Astrocyte of the hippocampus (primary cell): Measurements from ENCODE around the gene ZNF860.
"Not testable (repeated sequence)": the region's sequence is repeated elsewhere in the genome, so short reads cannot be mapped to it uniquely, and the experiment has no call there.

Source experiments
- DNase-seq: peaks from one replicate; pipeline ENCODE4 v3.0.0; 2011; ENCODE audit warnings: low read depth, low spot score

The ZNF860 gene

DNA sequence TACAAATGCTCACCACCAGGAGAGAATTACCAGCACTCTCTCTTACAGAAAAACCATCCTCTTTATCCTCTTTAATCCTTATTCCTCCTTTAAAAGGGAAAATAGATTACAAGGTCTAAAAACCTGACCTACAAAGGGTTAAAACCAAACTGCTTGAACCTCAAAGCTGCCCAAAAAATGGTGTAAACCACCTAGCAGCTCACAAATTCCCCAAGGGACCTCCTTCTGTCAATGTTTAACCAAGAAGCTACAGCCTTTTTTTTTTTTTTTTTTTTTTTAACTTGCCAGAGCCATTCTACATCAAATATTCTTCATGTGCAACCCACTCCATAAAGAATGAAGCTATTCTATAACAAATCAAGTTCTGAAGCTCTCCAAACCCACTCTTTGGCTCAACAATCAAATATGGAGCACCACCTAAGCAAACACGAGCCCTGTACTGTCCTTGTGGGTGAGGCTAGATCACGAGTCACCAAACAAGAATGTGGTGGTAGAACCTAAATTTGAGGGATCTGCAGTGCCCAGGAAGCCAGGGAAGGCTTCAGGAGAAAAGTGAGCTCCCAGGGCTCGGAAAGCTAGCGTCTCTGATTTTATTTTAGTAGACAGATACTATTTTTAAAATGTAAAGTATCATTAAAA, 20.6 kb upstream of the ZNF860 start:
- DNase-seq: peak; percentile 63

- DNase-seq: no peak
Measured at GRCh38 chr3:31962801-31963205, 18.7 kb upstream of the ZNF860 start.

DNA sequence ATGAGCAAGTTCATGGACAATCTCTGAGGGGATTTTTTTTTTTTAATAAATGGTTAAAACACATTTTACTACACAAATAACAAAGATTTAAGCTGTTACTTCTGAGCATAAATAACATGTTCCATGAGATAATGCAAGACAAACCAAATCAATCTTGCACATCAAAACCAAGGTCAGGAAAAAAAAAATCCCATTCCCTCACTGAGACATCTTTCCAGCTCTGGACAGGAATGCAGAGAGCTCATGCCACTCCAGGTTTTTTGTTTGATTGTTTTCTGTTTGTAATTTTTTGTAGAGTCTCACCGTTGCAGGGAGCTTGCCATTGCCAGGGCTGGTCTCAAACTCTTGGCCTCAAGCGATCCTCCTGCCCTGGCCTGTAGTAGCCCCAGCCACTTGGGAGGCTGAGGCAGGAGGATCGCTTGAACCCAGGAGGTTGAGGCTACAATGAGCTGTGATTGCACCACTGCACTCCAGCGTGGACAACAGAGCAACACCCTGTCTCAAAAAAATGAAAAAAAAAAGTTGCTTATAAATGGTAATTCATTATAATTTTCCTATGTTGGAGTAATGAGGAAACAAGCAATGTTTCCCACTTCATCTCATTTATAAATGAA, 14.5 kb upstream of the ZNF860 start:
- no peak for DNase-seq

DNA sequence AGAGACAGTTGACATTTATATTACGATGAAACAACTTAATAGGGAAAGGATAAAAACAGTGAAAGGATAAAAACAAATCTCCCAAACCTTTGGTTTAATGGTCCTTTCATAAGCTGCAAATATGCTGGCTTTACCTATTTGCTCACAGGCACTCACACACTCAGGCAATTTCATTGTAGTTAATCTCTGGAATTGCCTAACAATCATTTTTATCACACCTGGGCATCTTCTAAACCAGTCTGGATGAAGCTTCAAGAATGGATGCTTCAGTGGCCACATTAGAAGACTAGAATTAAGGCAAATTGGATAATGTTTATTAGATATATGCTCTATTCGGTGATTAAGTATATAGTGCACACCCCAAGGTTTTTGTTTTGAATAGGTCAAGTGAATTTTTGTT, 14.0 kb upstream of the ZNF860 start:
- no peak for DNase-seq

DNA sequence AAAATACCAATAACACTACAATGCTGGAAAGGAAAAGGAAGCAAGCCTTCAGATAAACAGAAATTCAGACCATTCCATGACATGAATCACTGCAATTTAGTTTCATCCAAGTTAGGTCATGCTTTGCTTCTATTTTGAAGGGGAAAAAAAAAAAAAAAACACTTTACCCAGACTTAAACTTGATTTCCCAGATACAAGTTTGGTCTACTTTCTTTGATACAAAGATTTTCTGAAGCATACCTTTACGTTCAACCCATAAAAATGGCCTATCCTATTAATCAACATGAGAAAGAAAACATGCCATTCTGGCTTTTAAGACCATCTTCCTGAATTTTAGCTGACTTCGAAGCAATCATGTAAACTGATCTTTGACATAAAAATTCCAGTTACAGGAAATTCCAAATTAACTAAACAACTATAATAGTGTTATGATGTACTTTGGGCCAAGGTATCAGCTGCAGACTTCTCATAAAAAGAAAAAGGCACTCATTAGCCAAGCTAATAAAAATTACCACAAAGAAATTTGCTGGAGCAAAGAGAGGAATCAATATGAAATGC, 13.1 kb upstream of the ZNF860 start:
- DNase-seq: peak; percentile 70

DNA sequence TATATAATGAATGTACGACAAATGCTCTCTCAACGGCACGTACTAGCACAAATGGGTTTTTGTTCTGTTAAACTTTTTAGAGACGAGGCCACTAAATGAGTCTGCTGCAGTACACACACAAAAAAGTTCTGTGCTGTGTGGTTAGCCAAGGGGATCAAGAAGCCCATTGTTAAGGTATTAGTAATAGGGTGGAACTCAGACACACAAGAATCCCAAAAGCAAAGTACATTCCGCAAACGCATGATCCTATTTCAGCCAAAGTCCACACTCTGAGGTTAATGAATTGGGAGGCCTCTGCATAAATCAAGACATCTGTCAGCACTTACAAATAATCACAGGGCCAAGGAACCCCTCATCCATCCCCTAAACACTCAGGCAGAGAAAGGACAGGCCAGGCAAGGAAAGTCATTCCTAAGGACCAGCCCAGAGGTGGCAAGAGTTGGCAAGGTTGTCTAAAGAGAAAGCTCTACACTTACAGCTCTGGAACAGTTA, 12.6 kb upstream of the ZNF860 start:
- peak; percentile 96 for DNase-seq

DNA sequence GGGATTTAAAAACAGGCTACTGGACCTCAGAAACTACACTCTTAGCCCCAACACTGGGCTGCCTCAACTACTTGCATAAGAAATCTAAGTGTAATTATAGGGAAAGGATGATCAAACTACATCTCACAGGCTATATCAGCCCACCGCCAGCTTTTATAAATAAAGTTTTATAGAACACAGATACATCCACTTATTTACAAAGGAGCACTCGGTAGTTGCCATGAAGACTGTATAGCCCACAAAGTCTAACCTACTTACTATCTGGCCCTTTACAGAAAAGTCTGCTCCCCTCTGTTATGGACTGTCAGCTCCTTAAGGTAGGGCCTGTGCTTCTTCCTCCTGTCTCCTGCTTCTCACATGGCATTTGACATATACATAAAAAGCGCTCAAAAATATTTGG, 9.9 kb upstream of the ZNF860 start:
- no peak for DNase-seq

GRCh38 chr3:31973081-31973480, 8.5 kb upstream of the ZNF860 start:
- no peak for DNase-seq

DNA sequence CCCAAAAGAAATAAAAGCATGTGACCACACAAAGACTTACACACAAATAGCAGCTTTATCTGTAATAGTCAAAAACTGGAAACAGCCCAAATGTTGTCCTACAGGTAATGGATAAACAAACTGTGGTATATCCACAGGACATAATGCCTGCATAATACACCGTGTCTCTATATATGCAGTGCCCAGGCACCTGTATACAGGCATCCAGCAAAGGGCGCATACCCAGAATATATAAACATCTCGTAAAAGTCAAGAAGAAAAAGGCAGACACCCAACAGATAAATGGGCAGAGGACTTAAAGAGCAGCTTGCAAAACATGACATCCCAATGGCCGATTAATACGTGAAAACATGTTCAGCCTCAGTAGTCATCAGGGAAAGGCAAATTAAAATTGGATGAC, 7.7 kb upstream of the ZNF860 start:
- no peak for DNase-seq

GRCh38 chr3:31974471-31974870, 7.1 kb upstream of the ZNF860 start:
- peak; percentile 50 for DNase-seq

GRCh38 chr3:31974964-31975363, 6.6 kb upstream of the ZNF860 start:
- no peak for DNase-seq

DNA sequence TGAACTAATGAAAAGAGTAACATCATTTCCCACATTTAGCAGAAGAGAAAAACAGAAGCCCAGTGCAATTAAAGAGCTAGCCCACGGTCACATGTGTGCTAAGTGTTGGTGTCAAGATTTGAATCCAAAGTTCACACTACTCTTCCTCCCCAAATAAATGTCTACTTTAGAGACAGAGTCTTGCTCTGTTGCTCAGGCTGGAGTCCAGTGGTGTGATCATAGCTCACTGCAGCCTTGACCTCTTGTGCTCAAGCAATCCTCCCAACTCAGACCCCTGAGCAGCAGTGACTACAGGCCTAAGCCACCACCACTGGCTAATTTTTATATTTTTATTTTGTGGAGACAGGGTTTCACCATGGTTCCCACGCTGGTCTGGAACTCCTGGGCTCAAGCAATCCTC, 5.2 kb upstream of the ZNF860 start:
- no peak for DNase-seq

DNA sequence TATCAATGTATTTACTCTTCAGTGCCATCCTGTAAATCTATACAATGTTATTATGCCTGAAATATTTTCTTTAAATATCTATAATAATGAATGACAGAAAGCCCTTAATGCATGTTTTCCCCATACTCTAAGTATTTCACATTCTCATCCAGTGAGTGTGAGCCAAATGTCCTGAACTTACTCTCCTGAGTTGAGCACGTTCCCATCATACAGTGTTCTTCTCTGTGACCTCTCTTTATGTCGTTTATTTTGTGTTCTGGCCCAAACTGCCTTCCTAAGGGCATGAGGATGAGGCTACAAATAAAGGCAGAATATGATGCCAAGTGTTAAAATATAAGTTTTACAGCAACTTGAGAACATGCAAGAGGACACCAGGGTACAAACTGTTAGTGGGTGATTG, 3.8 kb upstream of the ZNF860 start:
- no peak for DNase-seq

- no peak for DNase-seq
Measured at GRCh38 chr3:31978553-31978952, 3.0 kb upstream of the ZNF860 start.

GRCh38 chr3:31979001-31979697, 2.4 kb upstream of the ZNF860 start:
- DNase-seq: no peak

DNA sequence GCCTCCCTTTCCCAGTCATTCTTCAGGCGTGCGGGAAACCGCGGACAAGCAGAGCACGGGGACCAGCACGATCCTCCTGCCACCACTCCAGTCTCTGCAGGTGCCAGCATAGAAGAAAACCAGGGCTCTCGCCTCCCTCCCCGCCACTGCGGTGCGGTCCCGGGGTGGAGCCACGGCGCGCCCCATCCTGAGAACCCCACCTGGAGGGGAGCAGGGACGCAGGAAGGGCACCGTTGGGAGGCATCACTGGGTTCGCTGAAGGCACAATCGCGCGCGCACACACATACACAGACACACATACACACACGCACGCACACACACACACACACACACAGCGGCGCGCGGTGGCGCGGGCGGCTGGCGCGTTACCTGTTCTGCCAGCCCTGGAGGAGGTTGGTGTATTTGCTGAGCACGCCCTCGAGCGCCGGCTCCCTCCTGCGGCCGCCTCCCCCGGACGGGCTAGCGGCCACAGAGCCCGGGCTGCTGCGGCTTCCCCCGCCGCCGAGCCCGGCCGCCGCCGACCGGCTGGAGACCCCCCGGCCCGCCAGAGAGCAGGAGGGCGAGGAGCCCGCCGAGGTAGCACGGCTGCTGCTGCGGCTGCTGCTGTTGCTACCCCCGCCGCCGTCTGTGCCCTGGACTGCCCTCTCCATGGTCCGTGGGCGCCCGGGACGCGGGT, 882 bp upstream of the ZNF860 start:
- peak; percentile 85 for DNase-seq

GRCh38 chr3:31984321-31984720, 2.8 kb downstream of the ZNF860 start:
- DNase-seq: no peak

GRCh38 chr3:31985831-31986230, 4.3 kb downstream of the ZNF860 start:
- DNase-seq: no peak

GRCh38 chr3:31988271-31988670, 6.7 kb downstream of the ZNF860 start:
- no peak for DNase-seq

GRCh38 chr3:31992995-31993394, 11.4 kb downstream of the ZNF860 start:
- not testable (repeated sequence) for DNase-seq

- no peak for DNase-seq
Measured at GRCh38 chr3:31993843-31994242, 12.3 kb downstream of the ZNF860 start.

GRCh38 chr3:31995026-31995425, 13.5 kb downstream of the ZNF860 start:
- not testable (repeated sequence) for DNase-seq
